Chondrocyte (in vitro differentiated cells): ENCODE results near the gene THSD7B. TPM values are rescaled to one million over a fixed set of nuclear protein-coding genes. Genes with fewer than 3 reads are reported as not detected.

Source experiments
- DNase-seq: peaks from one replicate; pipeline ENCODE4 v3.0.0; 2021; ENCODE audit warnings: mixed read lengths, low spot score
- H3K27ac Mint-ChIP-seq: one replicate; pipeline ENCODE4 v1.8.0; 2021; ENCODE audit warnings: mild to moderate bottlenecking, moderate library complexity, mixed read lengths; ENCODE audit not compliant: unreplicated experiment
- H3K27me3 Mint-ChIP-seq: 2 replicates; pipeline ENCODE4 v1.8.0; 2021; ENCODE audit warnings: low read depth, mixed read lengths
- H3K36me3 Mint-ChIP-seq: 2 replicates; pipeline ENCODE4 v1.8.0; 2021; ENCODE audit warnings: low read depth, mixed read lengths
- H3K4me1 Mint-ChIP-seq: 2 replicates; pipeline ENCODE4 v1.8.0; 2021; ENCODE audit warnings: low read depth, mild to moderate bottlenecking, mixed read lengths
- H3K4me3 Mint-ChIP-seq: one replicate; pipeline ENCODE4 v1.8.0; 2021; ENCODE audit warnings: mild to moderate bottlenecking, moderate library complexity, mixed read lengths; ENCODE audit not compliant: unreplicated experiment
- H3K9me3 Mint-ChIP-seq: 2 replicates; pipeline ENCODE4 v1.8.0; 2021; ENCODE audit warnings: low read depth, mixed read lengths
- total RNA-seq: library from RNA; stranded (reverse); gene quantifications from 3 replicates; pipeline ENCODE4 v1.2.1, GENCODE V29; 2021
- TF ChIP-seq, protein P1 (sequence below): fragments of 200-600 bp; sonication (generic); IDR thresholded peaks from 2 replicates; pipeline ENCODE4 v1.5.0; 2021; ENCODE audit warnings: antibody characterized with exemption, mild to moderate bottlenecking, moderate library complexity

Gene THSD7B
- total RNA-seq, 1 donor from 2014 or later = not detected

DNA sequence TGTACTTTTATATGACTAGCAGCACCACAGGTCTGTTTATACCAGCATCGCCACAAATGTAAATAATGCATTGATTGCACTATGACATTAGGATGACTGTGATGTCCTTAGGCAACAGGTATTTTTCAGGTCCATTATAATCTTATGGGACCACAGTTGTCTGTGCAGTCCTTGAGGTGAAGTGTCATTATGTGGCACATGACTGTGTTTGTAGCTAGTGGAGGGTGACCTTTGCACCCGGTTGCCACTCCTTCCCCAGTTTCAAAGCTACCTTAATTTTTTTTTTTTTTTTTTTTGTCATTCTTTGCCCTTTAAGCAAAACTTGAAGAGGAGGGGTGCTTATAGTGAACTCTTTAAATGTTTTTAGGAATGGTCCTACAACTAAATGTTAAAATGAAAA lies 386.4 kb downstream of the THSD7B start:
- Mint-ChIP-seq H3K27ac (no peak overlapping the region), H3K36me3 (peaks cover 2% of the 10 kb centered on the region), H3K4me1 (peaks cover 19% of the 10 kb centered on the region), H3K4me3 (no peak overlapping the region), H3K9me3 (peaks cover 9% of the 10 kb centered on the region), H3K27me3 (peaks cover 8% of the 10 kb centered on the region)
- TF ChIP-seq, protein P1, sequence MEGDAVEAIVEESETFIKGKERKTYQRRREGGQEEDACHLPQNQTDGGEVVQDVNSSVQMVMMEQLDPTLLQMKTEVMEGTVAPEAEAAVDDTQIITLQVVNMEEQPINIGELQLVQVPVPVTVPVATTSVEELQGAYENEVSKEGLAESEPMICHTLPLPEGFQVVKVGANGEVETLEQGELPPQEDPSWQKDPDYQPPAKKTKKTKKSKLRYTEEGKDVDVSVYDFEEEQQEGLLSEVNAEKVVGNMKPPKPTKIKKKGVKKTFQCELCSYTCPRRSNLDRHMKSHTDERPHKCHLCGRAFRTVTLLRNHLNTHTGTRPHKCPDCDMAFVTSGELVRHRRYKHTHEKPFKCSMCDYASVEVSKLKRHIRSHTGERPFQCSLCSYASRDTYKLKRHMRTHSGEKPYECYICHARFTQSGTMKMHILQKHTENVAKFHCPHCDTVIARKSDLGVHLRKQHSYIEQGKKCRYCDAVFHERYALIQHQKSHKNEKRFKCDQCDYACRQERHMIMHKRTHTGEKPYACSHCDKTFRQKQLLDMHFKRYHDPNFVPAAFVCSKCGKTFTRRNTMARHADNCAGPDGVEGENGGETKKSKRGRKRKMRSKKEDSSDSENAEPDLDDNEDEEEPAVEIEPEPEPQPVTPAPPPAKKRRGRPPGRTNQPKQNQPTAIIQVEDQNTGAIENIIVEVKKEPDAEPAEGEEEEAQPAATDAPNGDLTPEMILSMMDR = no peak
- DNase-seq = no peak

DNA sequence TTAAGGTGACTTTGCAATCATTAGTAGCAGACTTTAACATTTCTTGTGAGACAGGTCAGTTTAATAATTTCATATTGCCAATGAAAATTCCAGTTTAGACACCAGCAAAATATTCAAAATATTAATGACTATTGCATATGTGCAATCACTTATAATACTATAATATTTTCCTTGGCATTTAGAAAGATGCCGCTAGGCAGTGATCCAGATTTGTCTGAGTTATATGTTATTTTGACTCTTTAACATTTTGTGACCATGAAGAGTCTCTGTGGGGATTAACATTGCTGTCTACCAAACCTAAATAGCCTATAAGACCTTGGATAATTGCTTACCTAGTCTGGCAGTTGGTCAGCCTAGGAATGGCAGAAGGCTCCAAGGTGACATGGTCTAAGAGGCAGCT lies 389.6 kb downstream of the THSD7B start:
- TF ChIP-seq, protein P1 = no peak
- Mint-ChIP-seq H3K27ac (no peak overlapping the region), H3K27me3 (peaks cover 3% of the 10 kb centered on the region), H3K4me3 (no peak overlapping the region), H3K4me1 (peaks cover 19% of the 10 kb centered on the region), H3K9me3 (peaks cover 3% of the 10 kb centered on the region), H3K36me3 (no peaks in the 10 kb centered on the region)
- DNase-seq = no peak

DNA sequence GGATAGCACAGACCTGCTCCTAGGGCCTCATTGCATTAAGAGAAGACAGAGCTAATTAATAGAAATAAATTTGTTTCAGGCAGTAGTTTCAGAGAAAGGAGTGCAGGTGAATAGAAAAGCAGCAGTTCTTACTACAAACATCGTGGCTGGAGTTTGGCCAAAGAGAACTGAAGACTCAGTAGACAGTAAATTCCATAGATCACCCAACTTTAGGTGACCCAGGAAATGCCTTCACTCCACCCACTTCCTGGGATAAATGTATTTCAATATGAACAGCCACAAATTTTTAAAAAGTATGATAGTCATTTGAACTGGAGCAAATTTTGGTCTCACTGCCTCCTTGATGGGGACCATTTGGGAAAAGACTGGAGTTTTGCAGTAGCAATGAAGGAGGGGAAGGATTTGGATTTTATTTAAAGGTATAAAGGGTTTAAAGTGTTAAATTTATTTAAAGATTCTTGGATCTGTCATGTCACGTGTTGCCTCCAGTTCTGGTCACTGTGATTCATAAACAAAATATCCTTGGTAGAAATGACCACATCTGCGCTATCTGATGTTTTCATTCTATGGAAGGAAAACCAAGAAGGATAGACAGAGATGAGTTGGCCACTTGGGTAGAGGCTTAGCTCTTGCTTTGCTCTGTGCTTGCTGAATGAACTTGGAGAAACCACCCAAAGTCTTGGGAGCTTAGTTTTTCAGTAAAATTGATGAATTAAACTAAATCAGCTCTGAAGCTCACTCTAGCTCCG lies 390.2 kb downstream of the THSD7B start:
- DNase-seq = no peak
- H3K36me3 Mint-ChIP-seq = no peaks in the 10 kb centered on the region
- TF ChIP-seq, protein P1 = no peak
- H3K9me3 Mint-ChIP-seq = peaks cover 3% of the 10 kb centered on the region
- peaks cover 3% of the 10 kb centered on the region for H3K27me3 Mint-ChIP-seq
- H3K4me3 Mint-ChIP-seq = no peak overlapping the region
- peaks cover 19% of the 10 kb centered on the region for H3K4me1 Mint-ChIP-seq
- no peak overlapping the region for H3K27ac Mint-ChIP-seq

DNA sequence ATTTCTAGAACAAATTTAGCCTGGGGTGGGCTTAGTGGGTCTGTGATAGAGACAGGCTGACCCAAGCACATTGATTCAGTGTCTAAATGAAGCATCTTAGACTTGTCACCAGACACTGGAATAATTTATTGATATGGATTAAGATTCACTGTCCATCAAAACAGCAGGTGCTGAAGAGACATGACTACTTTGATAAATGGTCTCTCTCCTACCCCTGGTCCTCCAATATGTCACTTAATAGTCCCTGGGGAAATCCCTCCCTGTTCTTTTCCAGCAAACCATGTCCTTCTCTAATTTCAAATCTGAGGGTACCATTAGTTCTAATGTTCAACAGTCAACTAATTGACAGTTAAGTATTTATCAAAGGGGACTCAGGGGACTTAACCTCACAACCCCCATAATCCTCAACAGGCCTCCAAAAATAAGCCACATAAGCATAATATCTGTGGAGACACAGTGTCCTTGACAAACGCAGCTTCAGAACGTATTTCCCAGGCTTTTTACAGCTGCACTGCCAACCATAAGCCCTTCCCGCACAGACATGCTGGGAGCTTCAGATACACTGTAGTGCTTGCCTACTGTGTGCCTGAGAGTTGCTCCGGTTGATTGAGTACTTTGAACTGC lies 391.0 kb downstream of the THSD7B start:
- Mint-ChIP-seq H3K27ac (no peak overlapping the region), H3K4me1 (peaks cover 19% of the 10 kb centered on the region), H3K4me3 (no peak overlapping the region), H3K27me3 (peaks cover 3% of the 10 kb centered on the region), H3K36me3 (no peaks in the 10 kb centered on the region), H3K9me3 (peaks cover 3% of the 10 kb centered on the region)
- no peak for DNase-seq
- TF ChIP-seq, protein P1 = no peak

DNA sequence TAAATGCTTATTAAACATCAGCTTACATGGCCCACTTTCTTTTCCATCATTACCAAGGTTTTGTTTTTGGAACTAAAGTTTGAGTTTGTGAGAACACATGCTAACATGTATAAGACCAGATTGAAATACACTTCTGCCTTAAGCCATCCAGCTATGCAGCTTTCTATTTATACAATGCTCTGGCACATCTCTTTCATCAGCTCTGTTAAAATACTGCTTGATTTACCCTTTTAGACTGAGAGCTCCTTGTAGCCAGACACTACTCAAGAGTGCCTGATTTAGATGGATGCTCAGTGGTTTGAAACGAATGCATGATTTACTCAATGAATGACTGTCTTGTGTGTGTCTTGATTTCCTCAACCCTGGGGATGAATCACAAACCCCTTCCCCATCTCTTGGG lies 392.5 kb downstream of the THSD7B start:
- H3K36me3 Mint-ChIP-seq = no peaks in the 10 kb centered on the region
- H3K4me3 Mint-ChIP-seq = no peak overlapping the region
- TF ChIP-seq, protein P1 = no peak
- H3K4me1 Mint-ChIP-seq = peaks cover 19% of the 10 kb centered on the region
- peaks cover 3% of the 10 kb centered on the region for H3K9me3 Mint-ChIP-seq
- DNase-seq = no peak
- peaks cover under 1% of the 10 kb centered on the region for H3K27me3 Mint-ChIP-seq
- H3K27ac Mint-ChIP-seq = no peak overlapping the region
